ENCODE results near the gene GPM6B.

GPM6B gene

GRCh38 chrX:13821738-13822137 lies 4.8 kb upstream of the GPM6B start:
- DNase-seq, result no peak

- no peak for DNase-seq
Measured at GRCh38 chrX:13816176-13816575, 717 bp downstream of the GPM6B start.

- DNase-seq, result no peak
Measured at GRCh38 chrX:13815664-13816063, 1.2 kb downstream of the GPM6B start.

GRCh38 chrX:13808865-13809264 lies 8.0 kb downstream of the GPM6B start:
- DNase-seq, result no peak

GRCh38 chrX:13808293-13808692 lies 8.6 kb downstream of the GPM6B start:
- DNase-seq, result no peak

- DNase-seq, result no peak
Measured at GRCh38 chrX:13805241-13805640, 11.7 kb downstream of the GPM6B start.

- no peak for DNase-seq
Measured at GRCh38 chrX:13803116-13803515, 13.8 kb downstream of the GPM6B start.

GRCh38 chrX:13798184-13798583 lies 18.7 kb downstream of the GPM6B start:
- no peak for DNase-seq

GRCh38 chrX:13797512-13797911 lies 19.4 kb downstream of the GPM6B start:
- DNase-seq, result no peak

- DNase-seq, result no peak
Measured at GRCh38 chrX:13794417-13794816, 22.5 kb downstream of the GPM6B start.

GRCh38 chrX:13793897-13794296 lies 23.0 kb downstream of the GPM6B start:
- DNase-seq, result no peak

GRCh38 chrX:13791559-13791958 lies 25.3 kb downstream of the GPM6B start:
- DNase-seq, result peak; percentile 12

- no peak for DNase-seq
Measured at GRCh38 chrX:13791145-13791544, 25.7 kb downstream of the GPM6B start.

- DNase-seq, result no peak
Measured at GRCh38 chrX:13790206-13791131, 26.4 kb downstream of the GPM6B start.

- DNase-seq, result peak; percentile 62
Measured at GRCh38 chrX:13786048-13786447, 30.8 kb downstream of the GPM6B start.

GRCh38 chrX:13780868-13781427 lies 35.9 kb downstream of the GPM6B start:
- DNase-seq, result no peak

- DNase-seq, result no peak
Measured at GRCh38 chrX:13778916-13779315, 38.0 kb downstream of the GPM6B start.

- no peak for DNase-seq
Measured at GRCh38 chrX:13776387-13776786, 40.5 kb downstream of the GPM6B start.

- no peak for DNase-seq
Measured at GRCh38 chrX:13775837-13776236, 41.1 kb downstream of the GPM6B start.

GRCh38 chrX:13774696-13775095 lies 42.2 kb downstream of the GPM6B start:
- DNase-seq, result peak; percentile 1

- no peak for DNase-seq
Measured at GRCh38 chrX:13770013-13770535, 46.8 kb downstream of the GPM6B start.

- DNase-seq, result no peak
Measured at GRCh38 chrX:13768939-13769338, 48.0 kb downstream of the GPM6B start.

- no peak for DNase-seq
Measured at GRCh38 chrX:13764765-13765164, 52.1 kb downstream of the GPM6B start.

GRCh38 chrX:13764281-13764680 lies 52.6 kb downstream of the GPM6B start:
- DNase-seq, result no peak

Measured in NCI-H1092 (cell line).